DND-41 (cell line): ENCODE measurements around the gene TMEM62.
"Not testable (repeated sequence)": the region's sequence is repeated elsewhere in the genome, so short reads cannot be mapped to it uniquely, and the experiment has no call there.

Experiments
- ATAC-seq: fragments of 200-7000 bp; cut with Tn5 transposase; 3 replicates; pipeline ENCODE4 v1.9.1; 2021; ENCODE audit warnings: low read depth; ENCODE audit not compliant: insufficient read depth
- DNase-seq: peaks from one replicate; pipeline ENCODE4 v3.0.0-alpha.2; 2020
- H2AFZ ChIP-seq: 2 replicates; pipeline ENCODE4 v1.6.0; 2012; ENCODE audit warnings: low read depth, low read length
- H3K27ac ChIP-seq: 2 replicates; pipeline ENCODE4 v1.5.1; 2012; ENCODE audit warnings: low read length, inconsistent platforms
- H3K27me3 ChIP-seq: fragments of 200-600 bp; sonication (generic); 2 replicates; pipeline ENCODE4 v1.6.0; 2012; ENCODE audit warnings: low read length, mild to moderate bottlenecking, inconsistent platforms; ENCODE audit not compliant: insufficient read depth, poor library complexity
- H3K36me3 ChIP-seq: 2 replicates; pipeline ENCODE4 v1.5.1; 2012; ENCODE audit warnings: low read length, inconsistent platforms; ENCODE audit not compliant: insufficient read depth
- H3K4me1 ChIP-seq: 2 replicates; pipeline ENCODE4 v1.5.1; 2012; ENCODE audit warnings: mild to moderate bottlenecking, low read length; ENCODE audit not compliant: insufficient read depth
- H3K4me2 ChIP-seq: 2 replicates; pipeline ENCODE4 v1.6.0; 2012; ENCODE audit warnings: mild to moderate bottlenecking, moderate library complexity, low read length, inconsistent platforms; ENCODE audit not compliant: insufficient read depth
- H3K4me3 ChIP-seq, 2 experiments: fragments of 200-600 bp in 1 of 2; shearing (Covaris generic) in 1 of 2; 2 replicates each; pipeline ENCODE4 v1.5.1; 2012 to 2016; ENCODE audit warnings: inconsistent platforms in 2 of 2, low read length in 2 of 2, mild to moderate bottlenecking in 2 of 2, low read depth in 1 of 2, moderate library complexity in 1 of 2
- H3K79me2 ChIP-seq: 2 replicates; pipeline ENCODE4 v1.6.0; 2012; ENCODE audit warnings: low read length, inconsistent platforms; ENCODE audit not compliant: insufficient read depth
- H3K9ac ChIP-seq: 2 replicates; pipeline ENCODE4 v1.6.0; 2012; ENCODE audit warnings: low read depth, mild to moderate bottlenecking, inconsistent platforms, low read length, moderate library complexity
- H3K9me3 ChIP-seq: 2 replicates; pipeline ENCODE4 v1.5.1; 2012; ENCODE audit warnings: low read length, moderate library complexity, mild to moderate bottlenecking, inconsistent platforms; ENCODE audit not compliant: insufficient read depth, severe bottlenecking
- H4K20me1 ChIP-seq: 2 replicates; pipeline ENCODE4 v1.6.0; 2012; ENCODE audit warnings: low read length; ENCODE audit not compliant: insufficient read depth
- CTCF ChIP-seq: IDR thresholded peaks from 2 replicates; pipeline ENCODE4 v1.5.1; 2012; ENCODE audit warnings: borderline replicate concordance, low read length, moderate library complexity, mild to moderate bottlenecking; ENCODE audit not compliant: poor library complexity, severe bottlenecking; ENCODE audit errors: extremely low read depth
- EZH2 ChIP-seq: IDR thresholded peaks from 3 replicates; pipeline ENCODE4 v1.6.1; 2012; ENCODE audit warnings: borderline replicate concordance, low read depth, mild to moderate bottlenecking, moderate library complexity, low read length, inconsistent platforms; ENCODE audit not compliant: severe bottlenecking

Gene TMEM62

DNA sequence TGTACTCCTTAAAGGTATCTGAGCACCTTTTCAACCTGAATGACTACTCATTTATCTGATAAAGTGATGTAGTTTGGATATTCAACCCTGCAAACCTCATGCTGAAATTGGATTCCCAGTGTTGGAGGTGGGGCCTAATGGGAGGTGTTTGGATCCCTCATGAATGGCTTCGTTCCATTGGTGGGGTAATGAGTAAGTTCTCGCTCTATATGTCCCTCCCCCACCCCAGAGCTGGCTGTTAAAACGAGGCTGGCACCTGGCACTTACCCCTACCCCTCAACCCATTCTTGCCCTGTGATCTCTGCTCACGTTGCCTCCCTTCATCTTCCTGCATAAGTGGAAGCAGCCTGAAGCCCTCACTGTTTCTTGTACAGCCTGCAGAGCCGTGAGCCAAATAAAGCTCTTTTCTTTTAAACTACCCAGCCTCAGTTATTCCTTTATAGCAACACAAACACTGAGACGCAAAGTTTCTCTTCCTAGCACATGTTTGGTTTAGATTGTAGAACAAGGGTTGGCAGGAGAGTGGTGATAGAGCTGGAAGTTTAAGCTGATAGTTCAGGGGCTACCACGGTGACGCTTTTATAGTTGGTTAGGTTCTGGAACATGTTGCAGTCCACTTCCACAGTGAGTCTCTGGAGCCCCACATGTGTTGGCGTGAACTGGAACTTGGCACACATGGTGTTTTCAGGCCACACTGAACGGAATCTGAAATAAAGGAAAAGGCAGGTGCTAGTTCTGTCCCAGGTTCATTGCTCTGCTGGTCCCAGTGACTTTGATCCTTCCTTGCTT lies 63.6 kb downstream of the TMEM62 start:
- Histone ChIP-seq H3K9ac (no peak overlapping the region), H3K79me2 (no peaks in the 10 kb centered on the region), H4K20me1 (no peaks in the 10 kb centered on the region), H3K36me3 (peaks cover 25% of the 10 kb centered on the region), H3K4me1 (no peaks in the 10 kb centered on the region), H3K27ac (no peak overlapping the region), H2AFZ (no peak overlapping the region), H3K4me3 (no peak overlapping the region), H3K4me2 (no peak overlapping the region), H3K27me3 (no peaks in the 10 kb centered on the region), H3K9me3 (no peaks in the 10 kb centered on the region)
- TF ChIP-seq EZH2 = no peak
- no peak for TF ChIP-seq CTCF
- ATAC-seq (no peak), DNase-seq (no peak)

DNA sequence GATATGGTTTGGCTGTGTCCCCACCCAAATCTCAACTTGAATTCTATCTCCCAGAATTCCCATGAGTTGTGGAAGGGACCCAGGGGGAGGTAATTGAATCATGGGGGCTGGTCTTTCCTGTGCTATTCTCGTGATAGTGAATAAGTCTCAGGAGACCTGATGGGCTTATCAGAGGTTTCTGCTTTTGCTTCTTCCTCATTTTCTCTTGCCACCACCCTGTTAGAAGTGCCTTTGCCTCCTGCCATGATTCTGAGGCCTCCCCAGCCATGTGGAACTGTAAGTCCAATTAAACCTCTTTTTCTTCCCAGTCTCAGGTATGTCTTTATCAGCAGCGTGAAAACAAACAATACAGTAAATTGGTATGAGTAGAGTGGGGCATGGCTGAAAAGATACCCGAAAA lies 64.4 kb downstream of the TMEM62 start:
- not testable (repeated sequence) for H3K4me1 ChIP-seq, ATAC-seq, H3K27me3 ChIP-seq, H3K4me2 ChIP-seq, DNase-seq, H3K4me3 ChIP-seq, H3K79me2 ChIP-seq, H3K9me3 ChIP-seq, H4K20me1 ChIP-seq, H3K9ac ChIP-seq, H2AFZ ChIP-seq, H3K27ac ChIP-seq
- peaks cover 16% of the 10 kb centered on the region; the same call in 1 of the 2 replicates for H3K36me3 ChIP-seq

DNA sequence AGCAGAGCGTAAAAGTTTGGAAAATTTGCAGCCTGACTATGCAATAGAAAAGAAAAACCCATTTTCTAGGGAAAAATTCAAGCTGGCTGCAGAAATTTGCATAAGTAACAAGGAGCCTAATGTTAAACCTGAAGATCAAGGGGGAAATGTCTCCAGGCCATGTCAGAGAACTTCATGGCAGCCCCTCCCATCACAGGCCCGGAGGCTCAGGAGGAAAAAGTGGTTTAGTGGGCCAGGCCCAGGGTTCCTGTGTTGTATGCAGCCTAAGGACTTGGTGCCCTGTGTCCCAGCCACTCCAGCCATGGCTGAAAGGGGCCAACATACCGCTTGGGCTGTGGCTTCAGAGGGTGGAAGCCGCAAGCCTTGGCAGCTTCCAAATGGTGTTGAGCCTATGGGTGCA lies 65.2 kb downstream of the TMEM62 start:
- not testable (repeated sequence) for ATAC-seq, H3K9me3 ChIP-seq, H3K79me2 ChIP-seq, H3K27ac ChIP-seq, H3K27me3 ChIP-seq, H2AFZ ChIP-seq, H3K9ac ChIP-seq, H3K4me3 ChIP-seq, DNase-seq, H4K20me1 ChIP-seq, H3K4me2 ChIP-seq, H3K4me1 ChIP-seq
- H3K36me3 ChIP-seq = peaks cover 13% of the 10 kb centered on the region; the same call in 1 of the 2 replicates

GRCh38 chr15:43198992-43199391 lies 65.6 kb downstream of the TMEM62 start:
- no peak for TF ChIP-seq EZH2
- TF ChIP-seq CTCF = no peak
- Histone ChIP-seq H3K9me3 (no peaks in the 10 kb centered on the region), H3K27ac (no peak overlapping the region), H3K4me1 (no peaks in the 10 kb centered on the region), H3K79me2 (no peaks in the 10 kb centered on the region), H2AFZ (no peak overlapping the region), H3K36me3 (peaks cover 13% of the 10 kb centered on the region; the same call in 1 of the 2 replicates), H3K4me3 (no peak overlapping the region), H4K20me1 (no peaks in the 10 kb centered on the region), H3K4me2 (no peak overlapping the region), H3K9ac (no peak overlapping the region), H3K27me3 (no peaks in the 10 kb centered on the region)
- ATAC-seq = no peak
- DNase-seq = no peak
